HG03575 (cell line): ENCODE data around the gene LRRC27.
A peak's percentile ranks its signal among the peaks of the same experiment; 100 is the strongest.
"Not testable (repeated sequence)": the region's sequence is repeated elsewhere in the genome, so short reads cannot be mapped to it uniquely, and the experiment has no call there.

Source experiments
- ATAC-seq: cut with Tn5 transposase; IDR thresholded peaks from one replicate; pipeline ENCODE4 v1.9.1; 2021; ENCODE audit not compliant: unreplicated experiment, insufficient number of reproducible peaks, low FRiP score; ENCODE audit errors: extremely low read depth

LRRC27 gene

DNA sequence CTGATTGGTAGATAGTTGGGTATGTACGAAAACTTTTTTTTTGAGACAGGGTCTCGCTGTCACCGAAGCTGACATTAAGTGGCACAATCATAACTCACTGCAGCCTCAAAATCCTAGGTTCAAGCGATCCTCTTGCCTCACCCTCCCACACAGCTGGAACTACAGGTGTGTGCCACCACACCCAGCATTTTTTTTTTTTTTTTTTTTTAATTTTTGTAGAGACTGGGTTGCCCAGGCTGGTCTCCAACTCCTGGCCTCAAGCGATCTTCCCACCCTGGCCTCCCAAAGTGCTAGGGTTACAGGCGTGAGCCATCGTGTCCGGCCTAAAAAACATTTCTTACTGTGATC lies 1.5 kb upstream of the LRRC27 start:
- ATAC-seq, result no peak

DNA sequence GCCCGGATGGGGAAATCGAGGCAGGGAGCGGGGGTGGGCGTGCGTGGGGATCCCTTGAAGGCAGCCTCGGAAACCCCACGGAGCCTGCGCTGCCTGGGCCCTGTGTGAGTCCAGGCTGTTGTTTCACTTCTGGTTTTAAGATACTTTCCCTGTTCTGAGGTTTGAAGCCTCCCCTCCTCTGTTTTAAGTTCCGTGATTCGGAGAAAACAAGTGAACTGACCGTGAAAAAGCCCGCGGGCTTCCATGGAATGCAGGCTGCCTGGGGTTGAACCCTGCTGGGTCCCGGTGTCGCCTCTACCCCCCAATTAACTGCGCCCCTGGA lies 401 bp downstream of the LRRC27 start:
- ATAC-seq, result peak; percentile 26

DNA sequence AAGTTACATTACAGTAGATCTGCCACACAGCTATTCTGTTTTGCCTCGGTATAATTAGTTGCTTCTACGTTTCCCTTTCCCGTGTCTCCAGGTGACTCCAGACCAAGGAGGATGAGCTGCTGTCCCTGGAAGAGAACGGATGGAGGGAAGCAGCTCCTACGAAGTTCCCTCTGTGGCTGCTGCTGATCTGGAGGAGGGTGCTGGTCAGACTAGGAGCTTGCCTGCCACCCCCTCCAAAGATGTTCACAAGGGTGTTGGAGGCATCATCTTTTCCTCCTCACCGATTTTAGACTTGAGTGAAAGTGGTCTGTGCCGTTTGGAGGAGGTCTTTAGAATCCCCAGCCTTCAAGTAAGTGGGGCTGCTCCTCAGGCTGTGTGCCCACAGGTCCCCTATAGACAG lies 1.4 kb downstream of the LRRC27 start:
- no peak for ATAC-seq

DNA sequence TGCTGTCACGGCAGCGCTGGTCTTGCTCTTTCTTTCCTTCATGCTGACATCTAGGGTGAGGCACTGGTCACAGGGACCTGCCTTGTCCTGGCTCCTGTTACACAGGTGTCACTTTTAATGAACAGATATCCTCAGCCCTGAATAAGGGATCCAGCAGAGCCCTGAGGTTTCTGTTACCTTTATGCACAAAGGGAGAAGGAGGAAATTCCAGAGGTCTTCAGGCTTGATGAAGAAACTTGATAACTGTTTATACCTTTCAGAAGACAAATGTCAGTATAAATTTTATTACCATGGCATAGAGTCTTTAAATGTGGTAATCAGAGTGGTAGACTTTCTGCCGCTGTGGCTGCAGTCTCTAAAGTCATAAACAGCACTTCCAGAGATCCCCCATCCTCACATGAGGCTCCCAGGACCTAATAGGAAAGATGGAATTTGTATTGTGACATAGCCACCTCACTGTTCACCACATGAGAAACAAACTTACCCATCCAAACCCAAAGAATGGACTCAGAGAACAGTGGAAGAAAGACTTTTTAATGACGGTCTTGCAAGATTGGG lies 2.7 kb downstream of the LRRC27 start:
- no peak for ATAC-seq

DNA sequence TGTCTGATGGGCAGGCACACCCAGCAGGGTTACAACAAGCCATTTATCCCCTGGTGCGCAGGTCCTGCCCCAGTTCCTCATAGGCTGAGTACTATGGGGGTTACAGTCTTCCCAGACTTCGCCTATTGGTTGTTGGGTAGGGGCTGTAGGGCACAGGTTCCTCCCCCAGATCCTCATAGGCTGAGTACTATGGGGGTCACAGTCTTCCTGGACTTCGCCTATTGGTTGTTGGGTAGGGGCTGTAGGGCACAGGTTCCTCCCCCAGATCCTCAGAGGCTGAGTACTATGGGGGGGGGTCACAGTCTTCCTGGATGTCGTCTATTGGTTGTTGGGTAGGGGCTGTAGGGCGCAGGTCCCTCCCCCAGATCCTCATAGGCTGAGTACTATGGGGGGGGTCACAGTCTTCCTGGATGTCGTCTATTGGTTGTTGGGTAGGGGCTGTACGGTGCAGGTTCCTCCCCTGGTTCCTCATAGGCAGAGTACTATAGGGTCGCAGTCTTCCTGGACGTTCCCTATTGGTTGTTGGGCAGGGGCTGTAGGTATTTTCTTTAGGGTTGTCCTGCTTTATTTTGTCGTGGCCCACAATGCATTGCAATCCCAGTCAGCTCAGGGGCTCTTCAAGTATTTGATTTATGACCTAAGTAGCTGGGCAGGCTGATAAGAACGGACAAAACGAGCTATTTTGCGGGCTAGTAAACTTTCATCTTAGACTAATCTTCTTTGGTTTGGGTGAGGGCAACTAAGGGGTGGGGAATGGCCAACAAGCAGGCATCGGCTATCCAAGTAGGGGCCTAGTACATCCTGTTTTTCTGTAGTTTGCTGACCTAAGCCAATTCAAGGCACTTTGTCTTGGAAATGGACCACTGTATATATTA lies 3.4 kb downstream of the LRRC27 start:
- ATAC-seq, result peak; percentile 60

DNA sequence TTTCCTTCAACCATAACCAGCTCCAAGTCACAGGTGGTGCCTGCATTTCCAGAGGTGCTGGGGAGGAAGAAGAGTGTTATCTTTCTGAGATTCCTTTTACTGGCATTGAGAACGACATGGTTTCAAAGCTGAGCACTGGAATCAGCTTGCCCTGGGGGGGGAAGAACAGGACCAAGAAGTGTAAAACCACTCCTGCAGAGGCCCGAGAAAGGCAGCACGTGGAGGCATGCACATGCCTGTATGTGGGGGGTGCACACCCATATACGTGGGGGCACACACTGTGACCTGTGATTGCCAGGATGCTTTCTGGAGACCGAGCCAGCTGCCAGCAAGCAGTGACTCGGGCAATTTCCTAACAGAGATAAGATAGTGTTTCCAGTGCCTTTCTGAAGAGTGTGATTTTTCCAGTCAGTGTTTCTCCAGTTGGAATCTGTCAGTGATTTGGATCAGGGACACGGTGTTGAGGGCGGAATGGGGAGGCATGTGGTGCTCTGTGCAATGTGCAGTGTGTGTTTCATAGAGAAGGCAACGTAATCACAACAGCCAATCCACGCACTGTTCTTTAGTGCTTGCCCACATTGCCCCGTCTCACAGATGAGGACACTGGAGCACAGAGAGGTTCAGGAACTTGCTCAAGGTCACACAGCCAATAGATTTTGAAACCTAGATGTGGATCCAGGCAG lies 4.2 kb downstream of the LRRC27 start:
- no peak for ATAC-seq

DNA sequence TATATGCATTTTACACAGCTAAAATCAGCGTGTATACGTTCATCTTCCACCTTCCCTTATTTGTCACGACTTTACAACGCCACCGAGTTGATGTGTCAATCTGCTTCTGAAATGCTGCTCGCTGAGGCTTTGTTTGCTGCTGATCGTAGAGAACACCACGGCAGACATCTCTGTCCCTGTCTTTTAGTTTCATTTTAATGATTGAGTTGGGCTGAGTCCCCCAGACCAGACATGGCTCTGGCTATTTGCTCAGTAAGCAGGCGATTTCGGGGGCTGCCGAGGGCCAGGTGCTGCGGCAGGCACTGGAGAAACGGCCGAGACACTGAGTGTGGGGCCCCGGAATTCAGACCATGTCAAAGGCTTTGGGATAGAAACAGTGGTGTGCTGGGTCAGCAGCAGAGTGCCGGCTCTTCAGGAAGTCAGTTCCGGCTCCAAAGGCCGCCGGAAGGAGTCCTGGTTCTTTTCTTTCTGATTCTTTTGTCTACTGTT lies 5.0 kb downstream of the LRRC27 start:
- ATAC-seq, result no peak

DNA sequence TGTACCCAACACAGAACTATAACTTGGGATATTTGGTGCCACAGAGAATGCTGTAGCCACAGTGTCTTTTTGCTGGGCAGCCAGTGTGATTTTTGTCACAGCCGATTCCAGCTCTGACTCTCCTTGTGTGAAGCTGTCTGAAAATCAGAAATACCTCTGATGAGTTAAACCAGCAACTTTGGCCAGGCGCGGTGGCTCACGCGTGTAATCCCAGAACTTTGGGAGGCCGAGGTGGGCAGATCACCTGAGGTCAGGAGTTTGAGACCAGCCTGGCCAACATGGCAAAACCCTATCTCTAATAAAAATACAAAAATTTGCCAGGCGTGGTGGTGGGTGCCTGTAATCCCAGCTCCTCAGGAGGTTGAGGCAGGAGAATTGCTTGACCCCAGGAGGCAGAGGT lies 5.9 kb downstream of the LRRC27 start:
- not testable (repeated sequence) for ATAC-seq

DNA sequence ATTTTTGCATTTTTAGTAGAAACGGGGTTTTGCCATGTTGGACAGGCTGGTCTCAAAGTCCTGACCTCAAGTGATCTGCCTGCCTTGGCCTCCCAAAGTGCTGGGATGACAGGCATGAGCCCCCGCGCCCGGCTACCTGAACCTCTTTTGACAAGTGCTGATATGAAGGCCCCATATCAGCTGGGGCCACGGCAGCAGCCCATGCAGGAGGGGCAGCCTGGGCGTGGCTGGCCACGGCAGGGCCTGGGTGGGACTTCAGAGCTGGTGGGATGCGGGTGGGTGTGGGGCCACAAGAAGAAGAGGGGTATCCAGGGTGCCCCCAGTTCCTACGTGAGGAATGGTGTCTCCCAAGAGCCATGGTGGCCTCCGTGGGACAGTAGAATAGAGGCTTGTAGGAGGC lies 6.9 kb downstream of the LRRC27 start:
- no peak for ATAC-seq

DNA sequence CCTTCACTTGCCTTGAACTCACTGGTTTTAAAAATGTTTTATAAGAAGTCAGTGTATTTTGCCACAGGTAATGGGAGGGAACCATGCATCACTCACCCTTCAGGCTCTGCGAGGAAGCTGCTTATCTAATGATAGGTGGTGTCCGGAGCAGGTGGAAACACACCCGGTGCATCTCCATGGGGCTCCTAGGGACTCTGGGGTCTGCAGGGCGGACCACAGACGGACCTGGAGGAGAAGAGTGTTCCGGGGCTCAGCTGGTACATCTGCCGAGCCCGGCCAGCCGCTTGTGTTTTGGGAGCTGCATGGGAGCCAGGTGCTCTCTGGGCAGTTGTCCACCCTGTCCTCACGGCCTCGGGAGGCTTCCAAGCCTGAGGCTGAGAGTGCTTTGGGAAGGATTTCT lies 7.3 kb downstream of the LRRC27 start:
- no peak for ATAC-seq

DNA sequence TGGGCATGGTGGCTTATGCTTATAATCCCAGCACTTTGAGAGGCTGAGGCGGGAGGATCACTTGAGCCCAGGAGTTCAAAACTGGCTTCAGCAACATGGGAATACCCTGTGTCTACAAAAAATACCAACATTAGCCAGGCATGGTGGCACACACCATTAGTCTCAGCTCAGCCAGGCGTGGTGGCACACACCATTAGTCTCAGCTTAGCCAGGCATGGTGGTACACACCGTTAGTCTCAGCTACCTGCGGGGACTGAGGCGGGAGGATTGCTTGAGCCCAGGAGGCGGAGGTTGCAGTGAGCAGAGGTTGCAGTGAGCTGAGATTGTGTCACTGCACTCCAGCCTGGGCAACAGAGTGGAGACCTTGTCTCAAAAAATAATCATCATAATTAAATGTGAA lies 9.0 kb downstream of the LRRC27 start:
- no peak for ATAC-seq

DNA sequence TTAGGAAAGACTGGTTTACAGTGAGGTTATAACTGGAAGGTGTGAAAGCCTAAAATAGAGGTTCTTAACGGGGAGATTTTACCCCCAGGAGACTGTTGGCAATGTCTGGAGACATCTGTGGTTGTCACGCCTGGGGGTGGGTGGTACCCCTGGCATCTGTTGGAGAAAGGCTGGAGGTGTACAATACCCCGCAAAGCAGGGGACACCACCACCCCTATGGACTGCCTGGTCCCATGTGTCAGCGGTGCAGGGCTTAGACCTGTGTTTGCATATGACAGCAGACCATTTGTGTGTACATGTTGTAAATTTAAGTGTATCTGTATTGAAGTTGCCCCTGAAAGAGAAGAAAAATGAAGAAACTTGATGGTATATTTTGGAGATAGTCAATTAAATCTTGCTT lies 9.8 kb downstream of the LRRC27 start:
- no peak for ATAC-seq

DNA sequence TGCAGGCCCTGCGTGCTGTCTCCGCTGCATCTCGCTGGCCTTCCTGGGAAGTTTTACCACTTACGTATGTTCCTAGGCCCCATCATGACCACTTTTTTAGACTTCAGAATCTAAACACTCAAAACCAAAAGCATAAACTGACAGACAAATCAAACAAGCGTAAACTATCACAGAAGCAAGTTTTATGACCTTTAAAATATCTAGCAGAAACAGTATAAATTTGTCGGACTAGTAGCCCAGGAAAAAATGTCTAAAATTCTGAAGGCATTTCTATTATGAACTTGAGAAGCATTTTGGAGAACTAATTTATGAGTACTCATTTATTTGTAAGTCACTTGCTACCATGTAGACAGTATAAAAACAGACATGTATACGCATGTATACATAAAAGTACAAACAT lies 10.6 kb downstream of the LRRC27 start:
- ATAC-seq, result no peak

DNA sequence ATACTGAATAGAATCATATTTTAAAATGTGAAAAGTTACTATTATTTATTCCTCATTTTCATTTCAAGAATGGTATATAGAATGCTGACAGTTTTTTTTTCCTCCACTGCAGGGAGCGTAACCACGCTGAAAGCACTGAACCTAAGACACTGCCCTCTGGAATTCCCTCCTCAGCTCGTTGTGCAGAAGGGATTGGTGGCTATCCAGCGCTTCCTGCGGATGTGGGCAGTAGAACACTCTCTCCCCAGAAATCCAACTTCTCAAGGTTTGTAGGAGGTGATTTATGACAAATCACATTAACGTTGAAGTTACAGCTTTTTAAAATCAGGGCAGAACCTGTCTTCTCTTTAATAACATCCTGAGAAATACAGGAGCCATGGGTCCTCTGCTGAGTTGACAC lies 12.4 kb downstream of the LRRC27 start:
- no peak for ATAC-seq

DNA sequence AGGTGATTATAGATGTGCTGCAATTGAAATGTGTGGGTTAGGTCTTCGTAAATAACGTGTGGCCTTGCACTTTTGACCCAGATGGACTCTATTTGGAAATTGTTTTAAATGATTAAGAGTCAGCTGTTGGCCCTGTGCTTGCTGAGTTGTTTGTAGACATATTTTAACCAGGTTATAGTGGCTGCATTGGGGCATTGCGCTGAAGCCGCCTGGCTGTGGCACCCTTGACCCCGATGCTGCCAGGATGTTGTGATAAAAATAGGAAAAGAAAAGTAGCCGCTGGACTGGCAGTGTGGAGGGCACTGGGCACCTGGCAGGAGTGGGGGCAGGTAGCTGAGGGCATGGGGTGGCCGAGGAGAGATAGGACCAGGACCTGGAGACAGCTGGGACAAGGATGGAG lies 13.4 kb downstream of the LRRC27 start:
- ATAC-seq, result no peak

DNA sequence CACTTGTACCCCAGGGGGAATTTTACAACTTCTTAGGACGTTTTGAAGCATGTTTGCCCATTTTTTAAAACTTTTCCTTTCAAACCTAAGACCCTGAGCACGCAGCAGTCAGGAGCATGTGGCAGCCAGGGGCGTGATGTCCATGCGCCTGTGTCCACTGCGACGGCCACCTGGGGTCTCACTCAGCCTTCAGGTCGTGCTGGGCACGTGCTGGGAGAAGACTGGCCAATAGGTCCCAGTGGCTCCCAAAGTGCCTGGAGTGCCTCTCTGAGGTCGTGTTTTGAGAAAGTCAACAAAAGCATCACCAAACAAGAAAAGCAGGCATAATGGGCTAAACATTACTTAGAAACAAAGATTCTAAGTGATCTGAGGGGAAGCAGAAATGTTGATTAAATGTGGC lies 14.8 kb downstream of the LRRC27 start:
- ATAC-seq, result no peak

DNA sequence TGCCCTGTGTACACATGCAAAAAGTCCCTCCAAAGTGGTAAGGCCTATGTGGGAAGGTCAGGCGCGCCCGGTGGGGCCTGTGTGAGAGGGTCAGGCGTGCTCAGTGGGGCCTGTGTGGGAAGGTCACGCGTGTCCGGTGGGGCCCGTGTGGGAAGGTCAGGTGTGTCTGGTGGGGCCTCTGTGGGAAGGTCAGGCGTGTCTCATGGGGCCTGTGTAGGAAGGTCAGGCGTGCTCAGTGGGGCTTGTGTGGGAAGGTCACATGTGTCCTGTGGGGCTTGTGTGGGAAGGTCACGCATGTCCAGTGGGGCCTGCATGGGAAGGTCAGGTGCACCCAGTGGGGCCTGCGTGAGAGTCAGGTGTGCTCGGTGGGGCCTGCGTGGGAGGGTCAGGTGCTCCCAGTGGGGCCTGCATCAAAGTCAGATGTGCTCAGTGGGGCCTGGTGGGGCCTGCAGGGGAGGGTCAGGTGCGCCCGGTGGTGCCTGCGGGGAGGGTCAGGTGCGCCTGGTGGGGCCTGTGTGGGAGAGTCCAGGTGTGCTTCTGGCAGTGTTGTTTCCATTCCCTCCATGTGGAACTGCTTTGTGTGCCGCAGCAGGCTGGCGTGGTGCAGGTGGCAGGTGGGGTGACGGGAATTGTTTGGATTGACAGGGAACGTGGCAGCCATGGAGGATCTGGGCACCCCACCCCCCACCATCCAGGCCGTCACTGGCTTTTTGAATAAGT lies 15.4 kb downstream of the LRRC27 start:
- no peak for ATAC-seq

DNA sequence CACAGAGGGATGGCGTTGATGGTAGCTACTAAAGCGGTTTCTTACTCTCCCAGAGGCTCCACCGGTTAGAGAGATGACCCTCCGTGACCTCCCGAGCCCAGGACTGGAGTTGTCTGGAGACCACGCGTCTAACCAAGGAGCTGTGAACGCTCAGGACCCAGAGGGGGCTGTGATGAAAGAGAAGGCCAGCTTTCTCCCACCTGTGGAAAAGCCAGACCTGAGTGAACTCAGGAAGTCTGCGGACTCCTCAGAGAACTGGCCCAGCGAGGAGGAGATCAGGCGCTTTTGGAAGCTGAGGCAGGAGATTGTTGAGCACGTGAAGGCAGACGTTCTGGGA lies 15.9 kb downstream of the LRRC27 start:
- no peak for ATAC-seq

DNA sequence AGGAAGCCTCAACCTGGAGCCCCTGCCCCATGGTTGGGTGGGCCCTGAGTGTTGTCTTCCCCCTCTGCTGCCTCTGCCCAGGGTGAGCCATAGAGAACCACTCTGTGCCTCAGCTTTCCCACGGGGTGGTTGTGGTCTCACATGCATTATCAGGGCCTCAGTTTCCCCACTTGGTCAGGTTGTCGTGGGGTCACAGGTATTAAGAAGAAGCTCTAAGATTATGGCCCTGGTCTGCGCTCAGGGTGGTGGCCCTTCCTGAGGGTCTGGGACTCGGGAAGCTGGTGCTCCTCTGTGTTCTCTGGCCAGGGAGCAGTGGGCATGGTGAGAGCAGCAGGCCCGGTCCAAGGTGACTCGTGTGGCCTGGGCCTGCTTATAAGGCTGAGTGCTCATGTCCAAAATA lies 17.8 kb downstream of the LRRC27 start:
- no peak for ATAC-seq

DNA sequence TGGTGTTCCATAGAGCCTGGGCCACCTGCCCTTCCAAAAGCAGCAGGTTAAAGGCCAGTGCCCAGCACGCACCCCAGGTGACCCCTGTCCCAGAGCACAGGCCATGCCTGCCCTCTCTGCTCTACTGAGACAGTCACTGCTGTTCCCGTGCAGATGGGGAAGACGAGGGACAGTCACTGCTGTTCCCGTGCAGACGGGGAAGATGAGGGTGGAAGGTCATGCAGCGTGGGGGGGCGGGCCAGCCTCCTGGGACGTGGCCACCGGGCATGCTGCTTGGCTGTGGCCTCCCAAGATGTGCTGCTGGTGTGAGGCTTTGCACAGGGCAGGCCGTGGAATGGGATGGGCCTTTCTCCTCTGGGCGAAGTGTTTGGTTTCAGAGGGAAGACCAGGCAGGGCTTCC lies 18.4 kb downstream of the LRRC27 start:
- ATAC-seq, result no peak
